ENCODE data around the gene DDX6. TPM values are rescaled to one million over a fixed set of nuclear protein-coding genes. Genes with fewer than 3 reads are reported as not detected.

Gene DDX6
- total and polyA plus RNA-seq, 10 of the 15 experiments (the other 5 are each of a cell fraction or from before 2014, with no cell fraction given) = 6.6 to 119 (median 48.8) TPM

GRCh38 chr11:118757876-118758399 lies 33.0 kb downstream of the DDX6 start (continued):
- TF ChIP-seq MEF2B (IDR thresholded peaks at IDR 0.05; ENCODE audit: partially characterized antibody, poor library complexity, severe bottlenecking) (no peak), KDM1A (IDR thresholded peaks at IDR 0.05; ENCODE audit: borderline replicate concordance) (no peak), SP1 (IDR thresholded peaks at IDR 0.05; ENCODE audit: low read depth, low read length) (no peak)

GRCh38 chr11:118752654-118753053 lies 38.3 kb downstream of the DDX6 start:
- Histone ChIP-seq H3K9ac (ENCODE audit: control insufficient read depth, insufficient read depth, low read length) (no peak overlapping the region), H3K4me3 (no peak overlapping the region), H3K36me3 (ENCODE audit: control insufficient read depth in 2 of 2, insufficient read depth in 2 of 2, low read length in 1 of 2) (peaks cover 5 to 36% of the 10 kb centered on the region in 2 experiments), H3K9me3 (replicated peaks; ENCODE audit: control insufficient read depth, insufficient read depth, low read length) (no peaks in the 10 kb centered on the region), H3K27me3 (replicated peaks in 1 of 2; ENCODE audit: control insufficient read depth in 2 of 2, insufficient read depth in 2 of 2, low read length in 1 of 2) (no peaks in the 10 kb centered on the region), H2AFZ (ENCODE audit: control insufficient read depth, low read depth, low read length) (no peak overlapping the region), H3K27ac (ENCODE audit: control insufficient read depth, insufficient read depth) (no peak overlapping the region), H3K4me1 (ENCODE audit: control insufficient read depth, insufficient read depth, low read length) (no peaks in the 10 kb centered on the region), H4K20me1 (ENCODE audit: control insufficient read depth, insufficient read depth) (no peaks in the 10 kb centered on the region), H3K79me2 (ENCODE audit: control insufficient read depth, insufficient read depth, low read length) (no peaks in the 10 kb centered on the region), H3K4me2 (ENCODE audit: control insufficient read depth, insufficient read depth) (no peak overlapping the region)
- intact Hi-C loops (cut with micrococcal nuclease; ENCODE audit: unreplicated experiment) (no loop called here), in situ Hi-C loops (cut with MboI) (no loop called here)
- DNase-seq (ENCODE audit: low read depth, low spot score) (no peak), FAIRE-seq (no peak), ATAC-seq (no peak)
- ChIA-PET POLR2A (no interaction called here), CTCF (no interaction called here), SMC1A (ENCODE audit: uncharacterized antibody, unreplicated experiment) (interaction anchor here (1.2 kb wide), 1 partner anchor 10 kb away, joined by 3 read pairs; no protein-coding TSS in a partner anchor), RAD21 (ENCODE audit: unreplicated experiment) (no interaction called here)
- no peak for TF ChIP-seq CREM (IDR thresholded peaks at IDR 0.05; ENCODE audit: low read depth)
- TF ChIP-seq BCL11A (IDR thresholded peaks at IDR 0.05; ENCODE audit: low read depth, low read length) = no peak
- TF ChIP-seq ZNF217 (IDR thresholded peaks at IDR 0.05) = no peak
- TF ChIP-seq MTA3 (IDR thresholded peaks at IDR 0.05; ENCODE audit: borderline replicate concordance, low read length) = no peak
- no peak for TF ChIP-seq TBL1XR1 (IDR thresholded peaks at IDR 0.05; ENCODE audit: low read depth, low read length)
- no peak for TF ChIP-seq POLR2AphosphoS2 (IDR thresholded peaks at IDR 0.05; ENCODE audit: low read depth, low read length)
- TF ChIP-seq SIN3A (IDR thresholded peaks at IDR 0.05; ENCODE audit: low read depth, low read length) = no peak
- TF ChIP-seq NFYA (IDR thresholded peaks at IDR 0.05; ENCODE audit: borderline replicate concordance, low read depth, low read length) = no peak
- TF ChIP-seq STAT1 (conservative IDR thresholded peaks at IDR 0.05) = no peak
- TF ChIP-seq ZBTB33 (IDR thresholded peaks at IDR 0.05) = no peak
- TF ChIP-seq DPF2 (IDR thresholded peaks at IDR 0.05) = no peak
- TF ChIP-seq HSF1 (IDR thresholded peaks at IDR 0.05; ENCODE audit: low read depth, low read length) = no peak
- TF ChIP-seq BHLHE40 (IDR thresholded peaks at IDR 0.05; ENCODE audit: borderline replicate concordance in 1 of 2, low read depth in 2 of 2, low read length in 1 of 2) = no peak
- TF ChIP-seq FOXK2 (IDR thresholded peaks at IDR 0.05) = no peak
- TF ChIP-seq STAT3 (IDR thresholded peaks at IDR 0.05; ENCODE audit: low read depth, low read length) = no peak
- no peak for TF ChIP-seq CBX3 (IDR thresholded peaks at IDR 0.05; ENCODE audit: borderline replicate concordance, low read depth)
- WGBS (ENCODE audit: insufficient coverage, insufficient replicate concordance, low lambda C conversion rate, missing lambda C conversion rate) = 88% methylated on average over 3 of the region's 3 CpGs
- BruUV-seq (replicated peaks) = no TSS peak
